ENCODE measurements around the gene DDX39B. TPM values are rescaled to one million over a fixed set of nuclear protein-coding genes. Genes with fewer than 3 reads are reported as not detected.
A peak's percentile ranks its signal among the peaks of the same experiment; 100 is the strongest.
"Not testable (repeated sequence)": the region's sequence is repeated elsewhere in the genome, so short reads cannot be mapped to it uniquely, and the experiment has no call there.

The DDX39B gene
- total RNA-seq, 1 experiment from 2014 or later: 950 TPM

- not testable (repeated sequence) for DNase-seq (ENCODE audit: low read depth)
These were observed 54.1 kb downstream of the DDX39B start for GRCh38 chr6:31487674-31488073.

GRCh38 chr6:31486065-31486837 lies 55.6 kb downstream of the DDX39B start:
- DNase-seq (ENCODE audit: low read depth): not testable (repeated sequence)

- DNase-seq (ENCODE audit: low read depth): no peak
These were observed 56.7 kb downstream of the DDX39B start for GRCh38 chr6:31485055-31485454.

GRCh38 chr6:31483392-31483791 lies 58.4 kb downstream of the DDX39B start:
- DNase-seq (ENCODE audit: low read depth): no peak

GRCh38 chr6:31480574-31480973 lies 61.2 kb downstream of the DDX39B start:
- DNase-seq (ENCODE audit: low read depth): no peak

Small RNAs within 50 kb of the gene (small RNA-seq; reads per million reads assigned to genes)
- not detected for gene AL663061.1
- gene RF00019: not detected
- 346 reads per million, percentile 98 among the genes with 10 or more reads in this experiment for gene SNORD117
- gene SNORD84: not detected

Other genes with a start within 250 kb of the DDX39B start
- 11.8 and 15.4 TPM in 2 replicates for gene HLA-B, start 184.8 kb downstream of the DDX39B start, total RNA-seq (2014; rRNA removed; shearing (Covaris generic))
- gene MICA, start 138.4 kb downstream of the DDX39B start, total RNA-seq (2014; rRNA removed; shearing (Covaris generic)): 24.9 and 25.6 TPM in 2 replicates
- gene MICB, start 43.9 kb downstream of the DDX39B start, total RNA-seq (2014; rRNA removed; shearing (Covaris generic)): not detected in 2 replicates
- gene MCCD1, start 13.0 kb downstream of the DDX39B start, total RNA-seq (2014; rRNA removed; shearing (Covaris generic)): not detected in 2 replicates
- gene ATP6V1G2, start 4.6 kb upstream of the DDX39B start, total RNA-seq (2014; rRNA removed; shearing (Covaris generic)): 2.1 TPM in 2 replicates
- 21.2 and 21.9 TPM in 2 replicates for gene NFKBIL1, start 5.6 kb upstream of the DDX39B start, total RNA-seq (2014; rRNA removed; shearing (Covaris generic))
- gene LTA, start 30.3 kb upstream of the DDX39B start, total RNA-seq (2014; rRNA removed; shearing (Covaris generic)): not detected in 2 replicates
- not detected in 2 replicates for gene TNF, start 33.6 kb upstream of the DDX39B start, total RNA-seq (2014; rRNA removed; shearing (Covaris generic))
- gene LTB, start 40.4 kb upstream of the DDX39B start, total RNA-seq (2014; rRNA removed; shearing (Covaris generic)): not detected in 2 replicates
- not detected in 2 replicates for gene LST1, start 44.3 kb upstream of the DDX39B start, total RNA-seq (2014; rRNA removed; shearing (Covaris generic))
- not detected in 2 replicates for gene NCR3, start 51.0 kb upstream of the DDX39B start, total RNA-seq (2014; rRNA removed; shearing (Covaris generic))
- not detected in 2 replicates for gene AIF1, start 73.2 kb upstream of the DDX39B start, total RNA-seq (2014; rRNA removed; shearing (Covaris generic))
- gene PRRC2A, start 78.7 kb upstream of the DDX39B start, total RNA-seq (2014; rRNA removed; shearing (Covaris generic)): 93.0 and 115 TPM in 2 replicates
- 196 and 211 TPM in 2 replicates for gene BAG6, start 110.7 kb upstream of the DDX39B start, total RNA-seq (2014; rRNA removed; shearing (Covaris generic))
- 1.8 and 2.5 TPM in 2 replicates for gene APOM, start 113.9 kb upstream of the DDX39B start, total RNA-seq (2014; rRNA removed; shearing (Covaris generic))
- 21.8 and 22.8 TPM in 2 replicates for gene C6orf47, start 118.8 kb upstream of the DDX39B start, total RNA-seq (2014; rRNA removed; shearing (Covaris generic))
- 37.5 and 38.5 TPM in 2 replicates for gene GPANK1, start 123.0 kb upstream of the DDX39B start, total RNA-seq (2014; rRNA removed; shearing (Covaris generic))
- 272 and 357 TPM in 2 replicates for gene CSNK2B, start 124.1 kb upstream of the DDX39B start, total RNA-seq (2014; rRNA removed; shearing (Covaris generic))
- 0.88 and 2.6 TPM in 2 replicates for gene LY6G5B, start 128.0 kb upstream of the DDX39B start, total RNA-seq (2014; rRNA removed; shearing (Covaris generic))
- gene LY6G5C, start 139.1 kb upstream of the DDX39B start, total RNA-seq (2014; rRNA removed; shearing (Covaris generic)): 0.47 and 3.6 TPM in 2 replicates
- 21.6 and 26.5 TPM in 2 replicates for gene ABHD16A, start 161.3 kb upstream of the DDX39B start, total RNA-seq (2014; rRNA removed; shearing (Covaris generic))
- gene LY6G6F, start 164.9 kb upstream of the DDX39B start, total RNA-seq (2014; rRNA removed; shearing (Covaris generic)): not detected in 2 replicates
- gene LY6G6D, start 173.3 kb upstream of the DDX39B start, total RNA-seq (2014; rRNA removed; shearing (Covaris generic)): not detected in 2 replicates
- not detected in 2 replicates for gene LY6G6C, start 179.7 kb upstream of the DDX39B start, total RNA-seq (2014; rRNA removed; shearing (Covaris generic))
- not detected in 2 replicates for gene MPIG6B, start 181.4 kb upstream of the DDX39B start, total RNA-seq (2014; rRNA removed; shearing (Covaris generic))
- 36.0 and 36.2 TPM in 2 replicates for gene DDAH2, start 187.3 kb upstream of the DDX39B start, total RNA-seq (2014; rRNA removed; shearing (Covaris generic))
- gene CLIC1, start 194.5 kb upstream of the DDX39B start, total RNA-seq (2014; rRNA removed; shearing (Covaris generic)): 1,383 and 1,400 TPM in 2 replicates
- gene MSH5, start 198.0 kb upstream of the DDX39B start, total RNA-seq (2014; rRNA removed; shearing (Covaris generic)): 9.5 and 10.2 TPM in 2 replicates
- 0.64 and 3.5 TPM in 2 replicates for gene SAPCD1, start 220.7 kb upstream of the DDX39B start, total RNA-seq (2014; rRNA removed; shearing (Covaris generic))
- 0.77 and 0.79 TPM in 2 replicates for gene VWA7, start 235.3 kb upstream of the DDX39B start, total RNA-seq (2014; rRNA removed; shearing (Covaris generic))

Data from HT1080 (cell line).